HG02870 (cell line): ENCODE data around the gene SLC9A8.

ENCODE experiments used
- ATAC-seq: cut with Tn5 transposase; IDR thresholded peaks from one replicate; pipeline ENCODE4 v1.9.1; 2021; ENCODE audit warnings: mild to moderate bottlenecking, moderate library complexity; ENCODE audit not compliant: unreplicated experiment

The SLC9A8 gene

GRCh38 chr20:49913399-49914047 lies 100.9 kb downstream of the SLC9A8 start:
- ATAC-seq, result no peak

GRCh38 chr20:49914310-49915117 lies 101.9 kb downstream of the SLC9A8 start:
- ATAC-seq, result no peak

GRCh38 chr20:49915118-49915379 lies 102.4 kb downstream of the SLC9A8 start:
- peak; percentile 19 for ATAC-seq

DNA sequence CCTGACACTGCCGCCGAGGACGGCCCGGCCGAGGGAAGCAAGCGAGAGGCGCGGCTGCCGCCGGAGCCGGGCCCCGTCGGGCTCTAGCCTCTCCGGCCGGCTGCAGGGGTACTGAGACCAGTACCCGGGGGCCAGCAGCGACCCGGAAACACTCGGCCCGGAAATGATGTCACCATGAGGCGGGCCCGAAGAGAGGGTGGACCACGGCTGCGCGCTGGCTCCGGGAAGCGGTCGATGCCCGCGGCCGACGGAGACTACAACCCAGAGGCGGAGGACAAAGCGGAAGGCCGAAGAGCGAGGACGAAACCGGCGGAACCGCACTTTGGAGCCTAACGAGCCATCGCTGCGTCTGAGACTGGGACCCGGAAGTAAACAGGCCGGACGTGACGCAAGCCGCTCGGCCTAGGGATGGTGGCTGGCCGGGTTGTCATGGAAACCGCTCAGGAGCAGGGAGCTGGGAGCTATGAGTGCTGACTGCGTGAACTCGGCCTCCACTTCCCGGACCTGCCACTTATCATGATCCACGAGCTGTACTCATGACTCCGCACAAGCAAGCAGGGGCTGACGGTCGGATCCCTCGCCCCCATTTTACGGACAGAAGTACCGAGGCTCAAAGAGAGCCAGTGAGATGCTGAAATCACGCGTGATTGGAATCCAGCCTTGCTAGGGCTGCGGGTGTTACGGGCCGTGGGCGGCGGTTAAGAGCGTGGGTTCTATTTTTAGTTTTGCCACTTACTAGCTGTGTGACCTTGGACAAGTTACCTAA lies 102.9 kb downstream of the SLC9A8 start, which contains the start of gene SPATA2:
Gene SPATA2 (minus strand): TSS at position 150 of the 766 bp plus-strand sequence. CDS start 7,039 bp downstream, outside the sequence.
- peak; percentile 80 for ATAC-seq

DNA sequence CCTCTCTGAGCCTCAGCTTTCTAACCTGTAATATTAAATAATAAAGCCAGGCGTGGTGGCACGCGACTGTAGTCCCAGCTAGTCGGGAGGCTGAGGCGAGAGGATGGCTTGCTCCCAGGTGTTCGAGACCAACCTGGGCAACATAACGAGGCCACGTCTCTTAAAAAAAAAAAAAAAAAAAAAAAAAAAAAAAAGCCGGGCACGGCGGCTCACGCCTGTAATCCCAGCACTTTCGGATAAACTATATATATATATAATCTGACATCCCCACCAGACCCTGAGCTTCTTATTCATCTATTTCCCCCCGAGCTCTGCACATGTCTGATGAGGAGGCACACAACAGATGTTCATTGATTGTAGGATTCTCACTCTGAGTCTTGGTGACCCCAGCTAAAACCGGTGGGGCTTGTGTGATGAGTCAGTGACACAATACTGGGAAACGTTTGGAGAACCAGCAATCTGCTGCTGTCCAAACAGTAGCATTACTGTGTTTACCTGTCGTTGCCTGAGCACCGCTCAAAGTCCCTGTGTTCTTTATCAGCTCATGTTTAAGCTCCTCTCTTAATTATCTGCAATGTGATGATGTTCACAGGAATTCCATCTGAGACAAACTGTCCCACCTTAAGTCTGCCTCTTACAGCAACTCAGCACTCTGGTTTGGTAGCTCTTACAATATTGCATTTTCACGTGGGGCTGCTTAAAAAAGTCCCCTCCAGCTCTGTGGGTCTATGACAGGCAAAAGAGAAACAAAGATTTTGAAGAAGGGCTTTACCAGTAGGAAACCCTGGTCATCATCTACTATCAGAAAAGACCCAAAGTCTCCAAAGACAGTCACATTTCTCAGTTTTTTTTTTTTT lies 103.7 kb downstream of the SLC9A8 start:
- ATAC-seq, result peak; percentile 30

- ATAC-seq, result no peak
Observed at GRCh38 chr20:49918446-49918845, 105.8 kb downstream of the SLC9A8 start.

GRCh38 chr20:49919009-49919408 lies 106.4 kb downstream of the SLC9A8 start:
- ATAC-seq, result no peak

GRCh38 chr20:49919461-49919860 lies 106.8 kb downstream of the SLC9A8 start:
- no peak for ATAC-seq

GRCh38 chr20:49924247-49924646 lies 111.6 kb downstream of the SLC9A8 start:
- no peak for ATAC-seq

- ATAC-seq, result no peak
Observed at GRCh38 chr20:49925901-49926454, 113.3 kb downstream of the SLC9A8 start.

DNA sequence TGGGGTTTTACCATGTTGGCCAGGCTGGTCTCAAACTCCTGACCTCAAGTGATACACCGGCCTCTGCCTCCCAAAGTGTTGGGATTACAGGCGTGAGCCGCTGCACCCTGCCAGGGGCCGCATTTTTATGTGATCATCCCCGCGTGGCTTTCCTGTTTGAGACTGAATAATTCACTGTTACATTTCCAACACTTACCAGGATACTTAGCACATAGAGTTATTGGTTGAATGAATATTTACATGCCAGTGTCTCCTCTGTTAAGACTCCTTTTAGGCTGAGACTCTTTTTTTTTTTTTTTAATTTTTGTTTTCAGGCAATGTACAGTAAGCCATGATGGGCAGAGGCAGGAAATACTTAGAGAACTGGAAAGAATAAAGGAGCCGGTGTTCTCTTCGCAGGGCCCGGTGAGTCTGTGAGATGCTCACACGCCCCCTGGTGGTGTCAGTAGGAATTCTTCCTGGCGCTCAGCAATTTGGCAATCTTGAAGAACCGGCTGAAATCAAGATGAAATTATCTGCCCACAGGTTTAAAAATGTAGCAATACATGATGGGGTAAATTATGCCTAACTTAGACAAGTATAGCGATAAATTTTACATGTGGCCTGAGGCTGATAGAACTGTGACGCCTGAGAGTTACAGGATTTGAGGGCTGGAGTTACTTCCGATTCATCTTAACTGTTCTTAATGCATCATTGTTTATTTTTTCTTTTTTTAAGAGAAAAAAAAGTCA lies 115.9 kb downstream of the SLC9A8 start:
- ATAC-seq, result no peak

DNA sequence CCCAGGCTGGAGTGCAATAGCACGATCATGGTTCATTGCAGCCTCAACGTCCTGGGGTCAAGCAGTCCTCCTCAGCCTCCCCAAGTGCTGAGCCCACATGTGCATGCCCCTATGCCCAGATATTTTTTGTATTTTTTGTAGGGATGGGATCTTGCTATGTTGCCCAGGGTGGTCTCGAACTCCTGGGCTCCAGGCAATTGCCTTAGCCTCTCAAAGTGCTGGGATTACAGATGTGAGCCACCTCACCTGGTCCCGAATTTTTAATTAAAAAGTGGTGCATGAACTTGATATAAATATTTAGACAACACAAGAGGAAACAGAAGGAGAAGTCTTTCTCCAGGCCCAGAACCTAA lies 116.5 kb downstream of the SLC9A8 start:
- no peak for ATAC-seq

DNA sequence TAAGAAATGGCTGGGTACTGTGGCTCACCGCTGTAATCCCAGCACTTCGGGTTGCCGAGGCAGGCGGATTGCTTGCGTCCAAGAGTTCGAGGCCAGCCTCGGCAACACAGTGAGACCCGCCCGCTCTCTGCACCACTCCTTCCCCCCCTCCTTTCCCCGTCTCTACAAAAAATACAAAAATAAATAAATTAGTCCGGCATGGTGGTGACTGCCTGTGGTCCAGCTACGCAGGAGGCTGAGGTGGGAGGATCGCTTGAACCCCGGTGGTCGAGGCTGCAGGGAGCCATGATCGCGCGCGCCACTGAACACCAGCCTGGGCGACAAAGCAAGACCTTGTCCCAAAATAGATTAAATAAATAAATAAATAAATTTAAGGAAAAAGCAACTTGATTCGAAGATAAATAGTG lies 123.1 kb downstream of the SLC9A8 start:
- peak; percentile 2 for ATAC-seq

GRCh38 chr20:49936153-49937026 lies 123.8 kb downstream of the SLC9A8 start, which contains the start of gene RNF114:
Gene RNF114, plus strand, starts transcription at chr20:49936397. Its CDS starts 16 bp downstream, at chr20:49936413.
- ATAC-seq, result peak; percentile 60

DNA sequence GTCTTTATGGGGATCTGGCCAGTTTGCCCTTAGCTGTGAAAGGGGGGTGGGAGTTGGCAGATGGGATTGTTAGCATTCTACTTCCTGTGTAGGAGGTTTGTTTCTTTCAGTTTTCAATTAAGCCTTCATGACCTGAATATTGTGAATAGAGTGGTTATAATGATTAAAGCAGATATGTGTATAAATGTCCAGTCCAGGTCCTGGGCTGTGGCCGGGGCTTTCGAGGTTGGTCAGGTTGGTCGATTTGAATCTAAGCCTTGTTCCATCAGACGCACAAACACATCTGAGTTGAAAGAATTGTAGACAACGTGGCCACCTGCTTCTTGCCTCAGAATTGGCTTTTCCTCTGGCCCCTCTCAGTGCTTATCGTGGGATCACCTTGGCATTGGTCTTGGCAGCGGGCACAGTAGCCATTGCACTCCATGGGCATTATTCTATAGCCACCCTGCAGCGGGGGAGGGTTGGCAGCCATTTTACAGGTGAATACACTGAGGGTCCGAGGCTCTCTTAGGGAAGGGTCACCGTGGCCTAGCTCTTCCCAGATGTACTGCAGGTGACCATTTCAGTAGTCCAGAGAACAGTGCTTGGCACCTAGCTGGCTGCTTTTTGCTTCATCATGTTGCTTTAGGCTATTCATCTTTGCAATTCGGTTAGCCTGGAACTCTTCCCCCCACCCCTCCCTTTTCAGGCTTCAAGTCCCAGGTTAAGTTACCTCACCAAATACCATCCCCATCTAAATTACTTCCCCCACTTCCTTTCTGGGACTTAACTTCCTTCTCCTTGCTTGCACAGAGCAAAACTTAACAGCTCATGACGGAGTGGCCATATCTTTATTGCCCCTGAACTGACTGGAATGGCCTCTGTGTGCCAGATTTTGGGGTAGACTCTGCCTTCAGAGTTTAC lies 124.7 kb downstream of the SLC9A8 start:
- peak; percentile 9 for ATAC-seq

DNA sequence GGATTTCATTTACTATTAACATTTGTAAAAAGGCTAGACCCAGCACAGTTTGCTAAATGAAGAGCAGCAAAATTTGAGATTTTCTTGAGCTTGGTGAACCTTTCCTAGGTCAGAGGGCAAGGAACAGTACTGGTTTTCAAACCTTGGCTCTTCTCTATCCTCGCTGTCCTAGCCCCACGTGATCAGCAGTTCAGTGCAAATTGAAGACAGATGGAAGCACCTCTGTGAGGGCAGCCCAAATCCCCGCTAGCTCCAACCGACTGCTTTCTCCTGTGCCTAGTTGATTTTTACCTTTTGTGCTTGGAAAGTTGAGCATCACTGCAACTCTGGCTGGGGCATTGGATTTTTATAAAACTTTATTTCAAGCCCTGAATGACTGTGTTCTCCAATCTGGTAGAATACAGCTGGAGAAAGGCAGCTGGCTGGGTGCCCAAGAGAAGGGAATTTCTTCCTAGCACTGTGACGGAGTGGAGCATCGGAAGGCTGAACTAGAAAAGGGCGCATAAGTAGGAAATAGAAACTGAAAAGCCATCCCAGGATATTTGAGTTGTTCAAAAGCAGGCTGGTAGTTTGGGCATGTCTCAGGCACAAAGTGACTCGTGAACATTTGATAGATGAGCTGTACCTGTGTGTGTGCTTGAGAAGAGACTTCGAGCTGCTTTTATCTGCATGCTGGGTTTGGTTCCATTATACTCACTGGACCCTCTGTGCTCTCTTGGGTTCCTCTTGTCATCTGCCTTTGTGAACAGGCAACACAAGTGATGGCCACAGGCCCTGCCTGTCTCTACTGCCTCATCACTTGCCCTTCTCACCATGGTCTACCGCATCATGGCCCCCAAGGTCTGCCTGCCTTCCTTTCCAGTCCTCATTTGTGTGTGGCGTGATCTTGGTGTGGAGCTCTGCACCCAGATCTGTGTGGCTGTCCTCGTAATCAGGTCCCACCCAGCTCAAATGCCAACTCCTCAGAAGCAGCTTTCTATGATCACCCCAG lies 125.8 kb downstream of the SLC9A8 start:
- no peak for ATAC-seq

- no peak for ATAC-seq
Observed at GRCh38 chr20:49941456-49941855, 128.8 kb downstream of the SLC9A8 start.
